GM11168 (cell line): Measurements from ENCODE around the gene LIN37.
"Not testable (repeated sequence)": the region's sequence is repeated elsewhere in the genome, so short reads cannot be mapped to it uniquely, and the experiment has no call there.

Experiments used
- in situ Hi-C: fragments of 300-500 bp; cut with MboI; formaldehyde crosslinking; loops from one replicate; pipeline ENCODE4 v1.12.0; 2022; ENCODE audit warnings: low sequenced_read_pairs; ENCODE audit not compliant: unreplicated experiment

Gene LIN37

GRCh38 chr19:35768082-35768421, 19.7 kb downstream of the LIN37 start:
- in situ Hi-C loops = no loop called here

DNA sequence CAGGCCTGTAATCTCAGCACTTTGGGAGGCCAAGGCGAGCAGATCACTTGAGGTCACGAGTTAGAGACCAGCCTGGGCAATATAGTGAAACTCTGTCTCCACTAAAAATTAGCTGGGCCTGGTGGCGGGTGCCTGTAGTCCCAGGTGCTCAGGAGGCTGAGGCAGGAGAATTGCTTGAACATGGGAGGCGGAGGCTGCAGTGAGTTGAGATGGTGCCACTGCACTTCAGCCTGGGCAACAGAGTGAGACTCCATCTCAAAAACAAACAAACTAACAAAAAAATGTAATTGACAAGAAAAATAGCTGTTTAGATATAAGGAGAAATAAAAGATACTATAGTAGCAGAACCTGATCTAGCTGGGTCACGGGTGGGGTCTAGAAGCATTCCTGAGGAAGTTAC, 24.0 kb downstream of the LIN37 start:
- in situ Hi-C loops = not testable (repeated sequence)

DNA sequence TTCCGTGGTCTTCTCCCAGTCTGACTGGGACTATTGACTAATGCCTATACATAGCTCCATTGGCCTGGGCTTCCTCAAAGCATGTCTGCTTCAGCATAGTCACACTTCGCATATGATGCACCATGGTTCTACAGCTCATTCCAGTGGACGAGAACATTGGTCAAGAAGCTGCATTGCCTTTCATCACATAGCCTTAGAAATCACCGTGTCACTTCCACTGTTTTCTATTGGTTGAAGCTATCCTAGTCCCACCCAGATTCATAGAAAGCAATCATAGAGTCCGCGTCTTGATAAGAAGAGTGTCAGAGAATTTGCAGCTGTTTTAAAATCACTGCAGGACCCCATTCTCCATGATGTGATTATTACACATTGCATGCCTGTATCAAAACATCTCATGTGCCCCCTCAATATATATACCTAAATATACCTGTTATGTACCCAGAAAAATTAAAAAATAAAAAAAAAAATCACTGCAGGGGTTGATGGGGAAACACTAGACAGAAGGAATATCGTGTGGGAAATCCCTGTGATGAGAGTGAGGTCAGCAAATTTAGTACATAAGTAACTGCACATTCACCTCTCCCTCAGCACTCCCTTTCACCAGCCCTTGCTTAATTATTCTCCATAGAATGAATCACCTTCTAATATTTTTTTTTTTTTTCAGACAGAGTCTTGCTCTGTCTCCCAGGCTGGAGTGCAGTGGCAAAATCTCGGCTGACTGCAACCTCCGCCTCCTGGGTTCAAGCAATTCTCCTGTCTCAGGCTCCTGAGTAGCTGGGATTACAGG, 24.8 kb downstream of the LIN37 start:
- in situ Hi-C loops = no loop called here

DNA sequence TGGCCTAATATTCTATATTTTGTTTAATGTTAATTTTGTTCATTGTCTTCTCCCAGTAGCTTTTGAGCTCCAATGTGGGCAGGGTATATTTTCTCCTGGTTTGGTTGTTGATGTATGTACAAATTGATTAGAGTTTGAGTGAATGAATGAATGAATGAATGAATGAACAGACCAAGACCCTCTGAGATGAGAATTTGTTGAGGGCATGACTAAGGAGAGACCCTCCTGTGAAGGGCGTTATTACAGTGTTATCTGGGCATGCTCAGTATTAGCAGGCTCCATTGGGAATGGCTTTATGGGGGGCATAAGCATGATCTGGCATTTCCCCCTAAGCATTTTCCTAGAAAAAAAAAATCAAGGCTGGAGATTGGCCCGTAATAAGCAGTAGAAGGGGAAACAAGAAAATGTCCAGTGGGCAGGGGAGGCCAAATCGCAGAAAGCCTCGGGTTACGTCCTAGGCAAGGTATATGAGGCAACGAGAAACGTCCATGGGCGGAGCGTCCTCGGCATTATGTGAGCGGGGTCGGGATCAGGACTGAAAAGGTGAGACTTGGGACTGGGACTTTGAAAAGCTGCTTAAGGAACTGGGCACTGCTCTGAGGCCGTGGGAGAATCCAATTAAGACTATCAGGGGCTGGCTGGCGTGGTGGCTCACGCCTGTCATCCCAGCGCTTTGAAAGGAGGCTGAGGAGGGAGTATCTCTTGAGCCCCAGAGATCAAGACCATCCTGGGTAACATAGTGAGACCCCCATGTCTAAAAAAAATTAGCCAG, 26.1 kb downstream of the LIN37 start:
- in situ Hi-C loops = no loop called here

DNA sequence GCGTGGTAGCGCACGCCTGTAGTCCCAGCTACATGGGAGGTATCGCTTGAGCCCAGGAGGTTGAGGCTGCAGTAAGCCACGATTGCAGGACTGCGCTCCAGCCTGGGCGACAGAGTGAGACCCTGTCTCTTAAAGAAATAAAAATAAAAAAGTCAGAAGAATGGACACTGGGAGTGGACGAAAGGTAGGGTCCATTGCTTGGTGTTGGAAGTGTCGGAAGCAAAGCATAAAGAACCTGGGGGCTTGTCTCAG, 26.6 kb downstream of the LIN37 start:
- in situ Hi-C loops = no loop called here

- in situ Hi-C loops = no loop called here
These were observed 27.1 kb downstream of the LIN37 start, which contains the start of gene ARHGAP33 for GRCh38 chr19:35775298-35776101. TSS of gene ARHGAP33 (plus strand) at chr19:35775564. CDS start at chr19:35775659, 95 bp downstream.

GRCh38 chr19:35776102-35776788, 27.9 kb downstream of the LIN37 start:
- in situ Hi-C loops = no loop called here

DNA sequence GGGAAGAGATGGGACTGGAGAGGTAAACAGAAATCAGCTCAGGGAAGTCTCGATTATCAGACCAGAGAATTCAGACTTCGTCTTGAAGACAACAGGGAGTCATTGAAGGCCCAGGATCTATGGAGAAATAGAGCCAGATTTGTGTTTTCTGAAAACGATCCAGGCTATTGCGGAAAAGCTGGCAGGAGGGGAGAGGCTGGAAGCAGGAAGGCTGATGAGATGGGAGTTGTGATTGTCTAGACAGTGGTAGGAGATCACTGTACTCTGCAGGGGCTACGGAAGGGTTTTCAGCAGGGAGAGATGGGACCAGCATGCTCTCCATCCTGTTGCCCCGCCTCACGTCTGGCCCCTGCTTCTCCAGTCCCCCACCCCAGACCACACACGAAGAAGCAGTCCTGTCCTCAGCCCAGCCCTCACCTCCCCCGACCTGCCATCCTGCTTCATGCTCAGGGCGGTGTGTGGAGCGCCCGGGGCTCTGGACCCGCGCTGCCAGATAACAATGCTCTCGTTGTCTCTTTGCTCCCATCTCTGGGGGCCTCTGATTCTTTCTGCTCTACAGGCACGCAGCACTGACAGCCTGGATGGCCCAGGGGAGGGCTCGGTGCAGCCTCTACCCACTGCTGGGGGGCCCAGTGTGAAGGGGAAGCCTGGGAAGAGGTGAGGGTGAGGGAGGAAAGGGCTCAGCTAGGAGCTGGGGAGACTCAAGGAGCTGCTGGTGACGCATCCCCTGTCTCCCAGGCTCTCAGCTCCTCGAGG, 28.9 kb downstream of the LIN37 start:
- in situ Hi-C loops = no loop called here

- in situ Hi-C loops = no loop called here
These were observed 29.6 kb downstream of the LIN37 start for GRCh38 chr19:35777961-35778360.

DNA sequence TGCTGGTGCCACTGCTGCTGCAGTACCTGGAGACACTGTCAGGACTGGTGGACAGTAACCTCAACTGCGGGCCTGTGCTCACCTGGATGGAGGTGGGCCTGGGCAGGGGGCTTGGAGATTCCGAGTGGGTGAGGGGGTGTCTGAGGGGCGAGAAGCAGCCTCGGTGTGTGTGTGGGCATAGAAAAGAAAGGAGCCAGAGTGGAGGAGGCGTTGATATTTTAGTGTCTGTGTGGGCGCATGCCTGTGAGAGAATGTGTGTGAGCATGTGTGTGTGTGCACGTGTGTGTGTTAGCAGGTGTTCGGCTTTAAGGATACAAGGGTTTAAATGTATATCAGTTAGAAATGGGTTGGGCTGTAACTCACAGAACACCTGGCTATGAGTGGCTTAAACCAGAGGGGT, 30.7 kb downstream of the LIN37 start:
- in situ Hi-C loops = no loop called here

DNA sequence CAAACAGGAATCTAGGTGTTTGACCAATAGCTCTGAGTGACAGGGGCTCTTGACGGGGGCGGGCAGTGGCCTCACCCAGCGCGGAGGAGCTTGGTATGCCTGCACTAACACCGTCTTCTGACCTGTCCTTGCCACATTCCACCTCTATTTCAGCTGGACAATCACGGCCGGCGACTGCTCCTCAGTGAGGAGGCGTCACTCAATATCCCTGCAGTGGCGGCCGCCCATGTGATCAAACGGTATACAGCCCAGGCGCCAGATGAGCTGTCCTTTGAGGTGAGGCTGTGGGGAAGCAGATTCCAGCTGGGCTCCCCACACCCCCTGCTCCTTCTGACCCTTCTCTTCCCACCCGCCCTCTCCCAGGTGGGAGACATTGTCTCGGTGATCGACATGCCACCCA, 31.7 kb downstream of the LIN37 start:
- in situ Hi-C loops = no loop called here

DNA sequence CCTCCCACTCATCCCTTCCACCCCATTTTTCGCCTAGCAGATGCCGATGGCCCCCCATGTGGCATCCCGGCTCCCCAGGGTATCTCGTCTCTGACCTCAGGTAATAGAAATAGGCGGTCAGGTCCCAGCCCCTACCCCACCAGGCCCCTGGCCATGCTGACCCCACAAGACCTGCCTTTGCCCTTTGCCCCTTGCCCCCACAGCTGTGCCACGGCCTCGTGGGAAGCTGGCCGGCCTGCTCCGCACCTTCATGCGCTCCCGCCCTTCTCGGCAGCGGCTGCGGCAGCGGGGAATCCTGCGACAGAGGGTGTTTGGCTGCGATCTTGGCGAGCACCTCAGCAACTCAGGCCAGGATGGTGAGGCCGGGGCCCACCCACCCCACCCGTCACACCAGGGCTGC, 32.3 kb downstream of the LIN37 start:
- in situ Hi-C loops = no loop called here

DNA sequence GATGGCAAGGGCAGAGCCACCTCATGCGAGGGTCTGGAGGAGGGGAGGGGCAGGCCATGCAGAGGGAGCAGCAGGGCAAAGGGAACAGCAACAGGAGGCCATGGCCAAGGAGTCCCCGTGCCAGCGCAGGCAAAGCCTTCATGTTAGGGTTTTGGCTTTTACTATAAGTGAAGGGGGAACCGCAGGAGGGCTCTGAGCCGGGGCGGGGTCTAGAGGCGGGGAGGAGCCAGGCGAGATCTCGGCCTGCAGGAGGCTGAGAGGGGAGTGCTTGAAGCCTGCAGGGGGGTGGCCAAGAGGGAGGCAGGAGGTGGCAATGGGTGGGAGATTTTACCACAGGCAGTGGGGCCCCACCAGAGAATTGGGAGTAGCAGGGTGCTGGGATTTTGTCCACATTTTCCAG, 33.3 kb downstream of the LIN37 start:
- in situ Hi-C loops = no loop called here

DNA sequence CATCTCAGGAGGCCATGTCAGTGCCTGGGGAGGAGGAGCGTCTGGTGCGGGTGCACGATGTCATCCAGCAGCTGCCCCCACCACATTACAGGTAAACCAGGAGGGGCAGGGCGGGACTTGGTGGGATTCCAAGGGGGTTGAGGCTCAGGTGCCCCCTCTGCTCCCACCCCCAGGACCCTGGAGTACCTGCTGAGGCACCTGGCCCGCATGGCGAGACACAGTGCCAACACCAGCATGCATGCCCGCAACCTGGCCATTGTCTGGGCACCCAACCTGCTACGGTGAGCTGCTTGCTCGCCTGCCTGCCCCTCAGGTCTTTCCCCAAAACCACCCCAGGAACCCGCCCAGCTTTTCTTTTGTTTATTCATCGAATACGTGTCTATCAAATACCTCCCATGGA, 34.2 kb downstream of the LIN37 start:
- in situ Hi-C loops = no loop called here

DNA sequence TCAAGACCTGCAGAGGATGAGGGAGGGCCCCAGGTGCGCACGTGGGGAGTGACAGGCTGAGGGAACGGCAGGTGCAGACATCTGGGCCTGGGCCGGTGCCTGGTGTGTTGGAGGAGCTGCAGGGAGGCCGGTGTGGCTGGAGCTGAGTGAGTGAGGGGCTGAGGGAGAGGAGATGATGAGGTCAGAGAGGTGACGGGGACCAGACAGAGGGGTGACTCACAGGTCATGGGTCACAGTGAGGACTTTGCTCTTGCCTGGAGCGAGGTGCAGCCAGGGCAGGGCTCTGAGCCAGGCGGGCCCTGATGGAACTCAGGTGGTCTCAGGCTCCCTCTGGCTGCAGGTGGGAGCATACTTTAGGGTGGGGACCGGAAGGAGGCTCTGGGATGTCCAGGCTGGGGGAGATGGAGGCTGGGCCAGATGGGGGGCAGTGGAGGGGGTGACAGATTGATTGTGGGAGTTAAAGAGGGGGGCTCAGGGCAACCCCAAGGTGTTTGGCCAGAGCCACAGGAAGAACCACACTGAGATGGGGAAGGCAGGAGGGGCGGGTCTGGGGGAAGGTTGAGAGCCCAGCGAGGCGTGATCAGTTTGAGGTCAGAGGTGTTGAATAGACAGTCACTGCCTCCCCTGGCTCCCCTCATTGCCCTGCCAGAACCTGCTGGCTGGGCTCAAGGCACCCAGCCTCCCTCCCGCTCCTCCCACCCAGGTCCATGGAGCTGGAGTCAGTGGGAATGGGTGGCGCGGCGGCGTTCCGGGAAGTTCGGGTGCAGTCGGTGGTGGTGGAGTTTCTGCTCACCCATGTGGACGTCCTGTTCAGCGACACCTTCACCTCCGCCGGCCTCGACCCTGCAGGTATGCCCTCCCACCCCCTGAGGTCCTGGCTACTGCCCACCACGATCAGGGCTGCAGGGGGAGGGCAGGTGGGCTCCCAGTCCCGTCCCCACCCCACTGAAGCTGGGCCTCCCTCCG, 35.4 kb downstream of the LIN37 start:
- in situ Hi-C loops = no loop called here

DNA sequence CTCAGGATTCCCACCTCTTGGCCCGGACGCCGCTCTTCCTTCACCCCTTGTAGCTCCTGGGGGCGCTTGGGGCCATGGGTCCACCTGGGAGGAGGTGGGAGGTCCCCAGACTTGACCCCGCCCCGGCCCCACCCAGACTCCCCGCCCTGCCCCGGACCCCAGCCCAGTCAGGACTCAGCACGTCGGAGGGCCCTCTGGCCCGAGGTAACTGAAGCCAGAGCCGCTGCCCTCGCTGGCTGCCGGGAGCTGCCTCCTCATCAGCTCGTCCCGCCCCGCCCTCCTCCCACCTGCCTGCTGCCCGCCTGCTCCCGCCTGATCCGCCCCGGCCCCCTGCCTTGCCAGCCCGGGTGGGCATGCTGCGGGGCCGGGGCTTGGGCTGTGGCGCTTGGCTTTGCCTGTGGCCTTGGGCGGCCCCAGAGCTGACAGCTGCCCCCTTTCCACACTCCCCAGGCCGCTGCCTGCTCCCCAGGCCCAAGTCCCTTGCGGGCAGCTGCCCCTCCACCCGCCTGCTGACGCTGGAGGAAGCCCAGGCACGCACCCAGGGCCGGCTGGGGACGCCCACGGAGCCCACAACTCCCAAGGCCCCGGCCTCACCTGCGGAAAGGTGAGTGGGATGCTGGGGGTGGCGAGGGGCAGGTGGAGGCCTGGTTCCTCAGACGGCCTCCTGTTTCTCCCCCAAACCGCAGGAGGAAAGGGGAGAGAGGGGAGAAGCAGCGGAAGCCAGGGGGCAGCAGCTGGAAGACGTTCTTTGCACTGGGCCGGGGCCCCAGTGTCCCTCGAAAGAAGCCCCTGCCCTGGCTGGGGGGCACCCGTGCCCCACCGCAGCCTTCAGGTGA, 36.3 kb downstream of the LIN37 start:
- in situ Hi-C loops = no loop called here

DNA sequence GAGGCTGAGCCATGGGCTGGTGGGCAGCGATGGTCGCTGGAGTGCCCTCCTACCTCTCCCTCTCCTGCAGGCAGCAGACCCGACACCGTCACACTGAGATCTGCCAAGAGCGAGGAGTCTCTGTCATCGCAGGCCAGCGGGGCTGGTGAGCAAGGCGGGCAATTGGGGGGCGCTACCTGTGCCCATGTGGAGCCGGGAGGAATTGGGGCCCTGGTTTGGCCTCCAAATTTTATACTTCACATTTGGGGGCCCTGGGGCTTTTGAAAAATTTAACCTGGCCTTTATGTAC, 36.9 kb downstream of the LIN37 start:
- in situ Hi-C loops = no loop called here
